Naive thymus-derived CD8-positive, alpha-beta T cell (primary cell): Measurements from ENCODE around the gene MEGF9. TPM values are rescaled to one million over a fixed set of nuclear protein-coding genes. Genes with fewer than 3 reads are reported as not detected.

ENCODE experiments used
- ATAC-seq, 2 donors: fragments of 150-1000 bp; cut with Tn5 transposase in 1 of 2; sonication (Bioruptor Pico), chemical (Tn5 transposase) in 1 of 2; 1 replicate in 1 of 2; 2 replicates in 1 of 2; pipeline ENCODE4 v1.10.0; 2021; ENCODE audit warnings: mild to moderate bottlenecking in 2 of 2, moderate library complexity in 2 of 2
- POLR2A ChIA-PET: fragments of 350-600 bp; sonication (Branson Sonifier 250); formaldehyde crosslinking; loops from one replicate; lab custom pipeline; 2021; ENCODE audit warnings: antibody characterized with exemption; lab: Charles Lee
- DNase-seq, 10 donors: peaks; one replicate each; pipeline versions ENCODE4 v3.0.0 to v3.0.0-alpha.2; 2020 to 2022
- H3K27ac Mint-ChIP-seq, 10 donors: one replicate each; pipeline ENCODE4 v1.8.0; 2020 to 2022; ENCODE audit warnings: mild to moderate bottlenecking in 10 of 10, mixed read lengths in 10 of 10, moderate library complexity in 4 of 10, inconsistent platforms in 1 of 10
- H3K27me3 Mint-ChIP-seq, 5 donors: one replicate each; pipeline ENCODE4 v1.8.0; 2021 to 2022; ENCODE audit warnings: mixed read lengths in 5 of 5
- H3K36me3 Mint-ChIP-seq, 3 donors: one replicate each; pipeline ENCODE4 v1.8.0; 2020 to 2022; ENCODE audit warnings: mixed read lengths in 3 of 3, mild to moderate bottlenecking in 2 of 3, inconsistent platforms in 1 of 3
- H3K4me1 Mint-ChIP-seq, 4 donors: one replicate each; pipeline ENCODE4 v1.8.0; 2021 to 2022; ENCODE audit warnings: mixed read lengths in 4 of 4
- H3K4me3 Mint-ChIP-seq, 10 donors: one replicate each; pipeline ENCODE4 v1.8.0; 2020 to 2022; ENCODE audit warnings: mild to moderate bottlenecking in 10 of 10, mixed read lengths in 10 of 10, moderate library complexity in 6 of 10, inconsistent platforms in 1 of 10
- H3K9me3 Mint-ChIP-seq, 9 donors: one replicate each; pipeline ENCODE4 v1.8.0; 2020 to 2022; ENCODE audit warnings: mixed read lengths in 9 of 9, mild to moderate bottlenecking in 3 of 9, inconsistent platforms in 1 of 9, moderate library complexity in 1 of 9
- polyA plus RNA-seq, 3 donors: library from polyadenylated mRNA; unstranded; fragments of 300-500 nt; fragmentation: Illumina TruSeq; gene quantifications; one replicate each; pipeline ENCODE4 v1.2.3, GENCODE V29; 2021
- total RNA-seq, 8 experiments: library from RNA in 2 of 8; stranded (reverse) in 2 of 8; gene quantifications; one replicate each; pipeline ENCODE4 v1.2.3 and lab custom pipeline; 2021 to 2026

Gene MEGF9
- total and polyA plus RNA-seq, 5 experiments from 2014 or later: 3.0 to 11.1 (median 4.9) TPM

DNA sequence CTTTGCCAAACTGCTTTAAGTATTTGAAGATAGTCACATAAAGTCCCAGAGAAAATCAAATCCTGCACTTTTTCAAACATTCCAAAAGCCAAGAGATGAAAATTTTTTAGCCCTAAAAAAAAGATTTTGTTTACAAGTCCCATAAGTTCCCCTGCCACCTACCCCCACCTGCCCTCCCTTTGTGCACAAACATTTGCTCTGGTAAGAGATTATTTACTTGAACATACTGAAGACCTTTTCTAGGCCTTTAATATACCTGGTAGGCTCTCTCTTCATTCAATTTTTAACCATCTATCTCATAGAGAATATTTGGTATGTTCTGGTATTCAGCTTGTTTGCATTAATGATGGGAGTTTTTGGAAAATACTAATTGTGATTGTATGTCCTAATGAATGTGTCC lies 50.3 kb downstream of the MEGF9 start:
- DNase-seq (no peak), ATAC-seq (no peak)
- no peaks in the 10 kb centered on the region for H3K27me3 Mint-ChIP-seq
- peaks cover 0 to 11% (median 3%) of the 10 kb centered on the region in 3 donors for H3K36me3 Mint-ChIP-seq
- POLR2A ChIA-PET: no interaction called here
- H3K4me3 Mint-ChIP-seq: no peak overlapping the region
- H3K27ac Mint-ChIP-seq: no peak overlapping the region
- peaks cover 5 to 25% (median 10%) of the 10 kb centered on the region in 4 donors for H3K4me1 Mint-ChIP-seq
- no peaks in the 10 kb centered on the region for H3K9me3 Mint-ChIP-seq

GRCh38 chr9:120663380-120663779 lies 50.9 kb downstream of the MEGF9 start:
- no peak for ATAC-seq
- Mint-ChIP-seq H3K4me1 (peaks cover 5 to 23% (median 10%) of the 10 kb centered on the region in 4 donors), H3K27ac (no peak overlapping the region), H3K27me3 (no peaks in the 10 kb centered on the region), H3K9me3 (no peaks in the 10 kb centered on the region), H3K4me3 (no peak overlapping the region), H3K36me3 (peaks cover 0 to 11% (median 3%) of the 10 kb centered on the region in 3 donors)
- POLR2A ChIA-PET: no interaction called here
- DNase-seq: no peak

- DNase-seq (no peak), ATAC-seq (no peak)
- H3K4me1 Mint-ChIP-seq: peaks cover 5 to 23% (median 10%) of the 10 kb centered on the region in 4 donors
- POLR2A ChIA-PET: interaction anchor here (0.5 to 1.1 kb wide), 2 partner anchors 10 to 52 kb away, joined by 3 to 10 read pairs; no protein-coding TSS in a partner anchor
- H3K9me3 Mint-ChIP-seq: no peaks in the 10 kb centered on the region
- no peak overlapping the region for H3K27ac Mint-ChIP-seq
- no peak overlapping the region for H3K4me3 Mint-ChIP-seq
- no peaks in the 10 kb centered on the region for H3K27me3 Mint-ChIP-seq
- H3K36me3 Mint-ChIP-seq: peaks cover 0 to 11% (median 6%) of the 10 kb centered on the region in 3 donors
Measured at GRCh38 chr9:120662513-120662912, 51.8 kb downstream of the MEGF9 start.

DNA sequence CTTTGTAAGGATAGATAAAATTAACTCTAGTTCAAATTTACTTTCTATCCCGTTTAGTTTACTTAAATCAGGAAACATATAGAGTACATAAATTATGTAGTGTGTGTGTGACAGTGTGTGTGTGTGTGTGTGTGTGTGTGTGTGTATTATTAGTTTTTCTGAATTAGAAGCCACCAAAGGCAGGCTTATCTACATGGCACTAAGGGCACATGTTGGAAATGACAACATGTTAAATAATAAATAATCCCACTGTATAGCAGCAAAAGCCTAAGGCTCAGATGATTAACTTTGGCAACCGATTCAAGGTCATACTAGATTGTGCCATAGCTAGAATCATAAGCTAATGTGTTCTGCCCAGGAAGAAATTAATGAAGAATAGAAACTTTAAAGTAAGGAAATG lies 54.6 kb downstream of the MEGF9 start:
- POLR2A ChIA-PET: no interaction called here
- no peak for DNase-seq
- Mint-ChIP-seq H3K4me1 (peaks cover 5 to 20% (median 8%) of the 10 kb centered on the region in 4 donors), H3K27me3 (no peaks in the 10 kb centered on the region), H3K9me3 (no peaks in the 10 kb centered on the region), H3K4me3 (no peak overlapping the region), H3K36me3 (peaks cover 0 to 10% (median 4%) of the 10 kb centered on the region in 3 donors), H3K27ac (no peak overlapping the region)
- no peak for ATAC-seq

DNA sequence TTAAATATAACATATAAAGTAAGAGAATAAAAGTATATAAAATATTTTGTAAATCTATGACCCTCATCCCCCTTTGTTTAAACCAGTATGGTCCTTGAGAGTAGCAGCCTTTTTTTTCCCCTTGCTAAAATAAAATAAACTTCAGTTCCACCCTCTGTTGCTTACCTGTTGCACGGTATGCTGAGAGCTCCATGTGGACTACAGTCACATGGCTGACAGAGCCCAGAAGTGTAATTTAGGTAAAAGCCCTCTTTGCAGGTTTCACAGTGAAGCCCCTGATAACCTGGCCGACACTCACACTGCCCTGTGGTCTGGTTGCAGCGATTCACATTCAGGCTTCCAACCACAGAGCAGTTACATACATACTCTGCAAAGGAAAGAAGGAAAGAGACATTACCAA lies 55.1 kb downstream of the MEGF9 start:
- POLR2A ChIA-PET: no interaction called here
- H3K9me3 Mint-ChIP-seq: no peaks in the 10 kb centered on the region
- H3K4me1 Mint-ChIP-seq: peaks cover 5 to 15% (median 7%) of the 10 kb centered on the region in 4 donors
- peaks cover 0 to 10% (median 4%) of the 10 kb centered on the region in 3 donors for H3K36me3 Mint-ChIP-seq
- no peaks in the 10 kb centered on the region for H3K27me3 Mint-ChIP-seq
- DNase-seq (no peak), ATAC-seq (no peak)
- no peak overlapping the region for H3K4me3 Mint-ChIP-seq
- no peak overlapping the region for H3K27ac Mint-ChIP-seq

DNA sequence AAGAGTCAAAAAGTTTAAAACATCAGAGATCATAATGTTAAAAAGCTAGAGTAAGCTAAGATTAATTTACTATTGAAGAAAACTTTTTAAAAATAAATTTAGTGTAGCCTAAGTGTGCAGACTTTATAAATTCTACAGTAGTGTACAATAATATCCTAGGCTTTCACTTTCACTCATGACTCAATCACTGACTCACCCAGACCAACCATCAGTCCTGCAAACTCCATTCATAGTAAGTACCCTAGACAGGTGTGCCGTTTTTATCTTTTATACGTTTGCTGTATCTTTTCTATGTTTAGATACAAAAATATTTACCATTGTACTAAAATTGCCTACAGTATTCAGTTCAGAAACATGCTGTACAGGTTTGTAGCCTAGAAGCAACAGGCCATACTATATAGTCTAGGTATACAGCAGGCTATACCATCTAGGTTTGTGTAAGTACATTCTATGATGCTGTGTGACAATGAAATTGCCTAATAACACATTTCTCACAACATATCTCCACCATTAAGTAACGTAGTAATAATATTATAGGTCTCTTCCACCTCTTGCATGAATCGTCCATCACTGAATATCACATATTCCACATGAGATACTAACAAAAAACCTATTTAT lies 59.2 kb downstream of the MEGF9 start:
- ATAC-seq (no peak), DNase-seq (no peak)

DNA sequence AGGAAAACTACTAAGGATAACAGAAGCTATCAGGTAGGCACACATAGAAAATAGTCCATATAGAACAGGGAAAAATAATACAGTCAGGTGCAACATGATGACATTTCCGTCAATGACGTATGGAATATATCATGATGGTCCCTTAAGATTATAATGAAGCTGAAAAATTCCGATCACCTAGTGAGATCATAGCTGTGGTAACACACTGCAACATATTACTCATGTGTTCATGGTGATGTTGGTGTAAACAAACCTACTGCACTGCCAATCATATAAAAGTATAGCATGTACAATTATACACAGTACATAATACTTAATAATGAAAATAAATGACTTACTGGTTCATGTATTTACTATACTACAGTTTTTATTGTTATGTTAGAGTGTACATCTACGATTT lies 60.0 kb downstream of the MEGF9 start:
- POLR2A ChIA-PET: no interaction called here
- H3K4me1 Mint-ChIP-seq: no peaks in the 10 kb centered on the region
- no peak for ATAC-seq
- H3K36me3 Mint-ChIP-seq: peaks cover 0 to 12% (median 8%) of the 10 kb centered on the region in 3 donors
- no peak overlapping the region for H3K4me3 Mint-ChIP-seq
- H3K27me3 Mint-ChIP-seq: no peaks in the 10 kb centered on the region
- DNase-seq: no peak
- H3K9me3 Mint-ChIP-seq: no peaks in the 10 kb centered on the region
- no peak overlapping the region for H3K27ac Mint-ChIP-seq

More for the DNA sequence above, 59.2 kb downstream of the MEGF9 start:
- no peak overlapping the region for H3K27ac Mint-ChIP-seq
- peaks cover 0 to 13% (median 9%) of the 10 kb centered on the region in 3 donors for H3K36me3 Mint-ChIP-seq
- no peaks in the 10 kb centered on the region for H3K27me3 Mint-ChIP-seq
- H3K4me1 Mint-ChIP-seq: peaks cover 0 to 2% (median 0%) of the 10 kb centered on the region in 4 donors
- H3K4me3 Mint-ChIP-seq: no peak overlapping the region
- POLR2A ChIA-PET: no interaction called here
- no peaks in the 10 kb centered on the region for H3K9me3 Mint-ChIP-seq

- no peaks in the 10 kb centered on the region for H3K9me3 Mint-ChIP-seq
- no peaks in the 10 kb centered on the region for H3K4me1 Mint-ChIP-seq
- no peak for ATAC-seq
- no peak overlapping the region for H3K4me3 Mint-ChIP-seq
- DNase-seq: no peak
- no peaks in the 10 kb centered on the region for H3K27me3 Mint-ChIP-seq
- POLR2A ChIA-PET: no interaction called here
- peaks cover 0 to 10% (median 7%) of the 10 kb centered on the region in 3 donors for H3K36me3 Mint-ChIP-seq
- no peak overlapping the region for H3K27ac Mint-ChIP-seq
Measured at GRCh38 chr9:120653762-120654161, 60.5 kb downstream of the MEGF9 start.

DNA sequence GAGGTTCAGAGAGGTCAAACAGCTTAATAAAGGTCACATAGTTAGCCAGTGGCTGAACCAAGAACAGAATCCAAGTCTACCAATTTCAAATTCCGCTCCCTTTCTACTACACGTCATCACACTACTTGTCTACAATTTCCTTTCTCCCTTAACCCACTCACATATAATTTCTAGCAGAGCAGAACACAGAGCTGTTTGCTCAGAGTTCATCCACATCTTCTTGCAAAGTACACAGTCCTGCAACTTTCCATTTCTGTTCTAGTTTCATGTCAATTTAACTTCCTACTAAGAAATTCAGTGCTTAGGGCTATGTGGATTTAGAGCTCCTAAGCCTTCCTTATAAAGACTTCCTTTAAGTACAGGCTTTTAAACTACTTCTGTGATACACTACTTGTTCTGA lies 61.3 kb downstream of the MEGF9 start:
- ATAC-seq: no peak
- POLR2A ChIA-PET: no interaction called here
- no peaks in the 10 kb centered on the region for H3K27me3 Mint-ChIP-seq

DNA sequence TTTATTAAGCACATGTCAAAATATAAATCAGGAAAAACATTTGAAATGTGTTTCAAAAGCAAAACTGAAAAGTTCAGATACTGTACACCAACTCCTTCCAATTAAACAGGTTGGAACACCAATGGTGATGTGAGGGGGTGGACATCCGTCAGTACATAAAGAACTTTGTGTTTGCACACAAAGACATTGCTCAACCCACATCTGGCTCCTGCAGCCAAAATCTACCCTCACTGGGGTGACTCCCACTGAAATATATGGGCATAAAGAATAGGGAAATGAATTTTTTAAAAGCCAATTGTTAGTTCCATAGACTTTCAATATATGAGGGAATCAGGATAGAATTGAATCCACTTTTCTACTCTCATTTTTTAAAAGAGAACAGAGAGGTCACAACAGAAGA lies 63.9 kb downstream of the MEGF9 start:
- Mint-ChIP-seq H3K27ac (no peak overlapping the region), H3K9me3 (no peaks in the 10 kb centered on the region)
- POLR2A ChIA-PET: no interaction called here

More for the DNA sequence above, 61.3 kb downstream of the MEGF9 start:
- Mint-ChIP-seq H3K4me1 (no peaks in the 10 kb centered on the region), H3K4me3 (no peak overlapping the region), H3K27ac (no peak overlapping the region), H3K9me3 (no peaks in the 10 kb centered on the region), H3K36me3 (peaks cover 0 to 9% (median 7%) of the 10 kb centered on the region in 3 donors)
- no peak for DNase-seq

DNA sequence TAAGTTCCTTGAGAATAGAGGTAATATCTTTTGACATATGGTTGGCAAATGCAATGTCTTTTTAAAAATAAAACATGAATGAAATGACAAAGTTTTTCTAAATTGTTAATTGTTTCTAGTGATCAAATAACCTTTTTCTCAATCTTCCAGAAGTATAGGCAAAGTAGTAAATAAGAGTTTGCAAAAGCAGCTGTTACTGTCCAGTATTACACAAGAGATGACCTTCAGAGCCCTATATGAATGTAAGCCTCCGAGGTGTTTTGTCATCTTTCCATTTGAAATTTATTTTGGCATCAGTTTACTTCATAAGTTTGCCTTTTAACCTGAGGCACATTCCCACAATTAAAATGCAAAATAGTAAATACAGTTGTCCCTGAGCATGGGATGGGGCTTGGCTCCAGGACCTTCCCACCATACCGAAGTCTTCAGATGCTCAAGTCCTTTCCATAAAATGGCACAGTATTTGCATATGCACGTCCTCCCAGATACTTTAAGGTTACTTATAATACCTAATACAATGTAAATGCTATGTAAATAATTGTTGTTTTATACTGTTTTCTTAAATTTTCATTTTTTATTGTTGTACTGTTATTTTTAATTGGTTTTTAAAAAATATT lies 65.6 kb downstream of the MEGF9 start:
- H3K36me3 Mint-ChIP-seq: peaks cover 0 to 10% (median 6%) of the 10 kb centered on the region in 3 donors

More for the DNA sequence above, 63.9 kb downstream of the MEGF9 start:
- Mint-ChIP-seq H3K4me1 (peaks cover 0 to 4% (median 0%) of the 10 kb centered on the region in 4 donors), H3K27me3 (no peaks in the 10 kb centered on the region), H3K36me3 (peaks cover 0 to 6% (median 5%) of the 10 kb centered on the region in 3 donors), H3K4me3 (no peak overlapping the region)
- no peak for DNase-seq
- ATAC-seq: no peak

DNA sequence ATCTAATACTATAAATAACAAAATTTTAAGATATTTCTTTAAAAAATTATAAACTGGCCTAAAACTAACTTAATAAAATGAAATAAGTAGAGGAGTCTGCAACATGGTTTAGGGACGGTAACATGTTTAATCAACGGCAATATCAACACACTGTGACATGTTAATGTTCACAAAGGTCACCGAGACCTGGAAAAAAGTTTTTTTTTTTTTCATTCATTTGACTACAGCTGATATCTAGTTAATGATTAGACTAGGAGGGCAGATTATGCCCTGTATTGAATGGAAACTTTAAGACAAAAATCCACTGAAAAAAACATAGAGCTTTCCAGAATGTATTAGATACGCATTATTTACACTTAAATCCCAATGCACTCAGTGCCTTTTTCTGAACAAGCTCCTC lies 67.3 kb downstream of the MEGF9 start:
- Mint-ChIP-seq H3K36me3 (peaks cover 0 to 13% (median 8%) of the 10 kb centered on the region in 3 donors), H3K4me3 (no peak overlapping the region), H3K9me3 (no peaks in the 10 kb centered on the region), H3K27ac (no peak overlapping the region), H3K27me3 (no peaks in the 10 kb centered on the region), H3K4me1 (peaks cover 0 to 4% (median 0%) of the 10 kb centered on the region in 4 donors)
- ATAC-seq (no peak), DNase-seq (no peak)
- POLR2A ChIA-PET: no interaction called here

More for the DNA sequence above, 65.6 kb downstream of the MEGF9 start:
- no peak for ATAC-seq
- Mint-ChIP-seq H3K4me1 (peaks cover 0 to 4% (median 0%) of the 10 kb centered on the region in 4 donors), H3K9me3 (no peaks in the 10 kb centered on the region), H3K27me3 (no peaks in the 10 kb centered on the region), H3K27ac (no peak overlapping the region), H3K4me3 (no peak overlapping the region)
- DNase-seq: no peak
- POLR2A ChIA-PET: no interaction called here

DNA sequence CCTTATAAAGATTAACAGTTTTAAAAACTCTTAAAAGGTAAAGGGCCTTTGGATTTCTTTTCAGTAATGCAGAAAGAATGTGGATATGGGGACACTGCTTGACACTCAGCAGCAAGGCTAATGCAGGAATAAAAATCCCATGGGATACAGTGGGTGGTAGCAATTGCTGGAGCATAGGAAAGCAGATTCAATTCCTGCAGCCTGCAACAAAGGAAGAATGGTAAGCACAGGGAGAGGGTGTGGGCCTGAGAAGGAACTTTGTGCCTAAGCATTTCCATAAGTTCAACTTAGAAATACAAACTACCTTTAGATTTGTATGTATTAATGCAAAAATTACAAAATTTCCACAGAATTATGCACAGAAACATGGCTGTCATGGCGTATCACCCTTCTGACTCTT lies 68.5 kb downstream of the MEGF9 start:
- Mint-ChIP-seq H3K27ac (no peak overlapping the region), H3K4me1 (peaks cover 0 to 4% (median 0%) of the 10 kb centered on the region in 4 donors), H3K4me3 (no peak overlapping the region), H3K9me3 (peaks cover 0 to 5% (median 0%) of the 10 kb centered on the region in 9 donors), H3K36me3 (peaks cover 5 to 14% (median 14%) of the 10 kb centered on the region in 3 donors), H3K27me3 (no peaks in the 10 kb centered on the region)
- POLR2A ChIA-PET: no interaction called here
- ATAC-seq (no peak), DNase-seq (no peak)
